Endothelial cell of umbilical vein (primary cell): ENCODE data around the gene ANKLE2. TPM values are rescaled to one million over a fixed set of nuclear protein-coding genes. Genes with fewer than 3 reads are reported as not detected.

Experiments used
- BruUV-seq: library from RNA; stranded (reverse); fragments of 400-500 nt; replicated peaks from 2 replicates; lab custom pipeline; 2021; lab: Mats Ljungman, UMichigan
- CTCF ChIA-PET: fragments of 300-600, 350-600 bp; sonication (Branson Sonifier 250); formaldehyde crosslinking; loops from one replicate; lab custom pipeline; 2021; ENCODE audit warnings: antibody characterized with exemption, inconsistent platforms; lab: Charles Lee
- POLR2A ChIA-PET: fragments of 300-600, 350-600 bp; sonication (Branson Sonifier 250); formaldehyde crosslinking; loops from one replicate; lab custom pipeline; 2021; ENCODE audit warnings: antibody characterized with exemption, inconsistent platforms; lab: Charles Lee
- DNase-seq: peaks from one replicate; pipeline ENCODE4 v3.0.0-alpha.2; 2011; ENCODE audit warnings: low read depth, low spot score
- FAIRE-seq: peaks from 2 replicates; lab custom pipeline; 2011; peaks lifted over from hg19 to GRCh38; lab: Jason Lieb, UNC
- H2AFZ ChIP-seq: 2 replicates; pipeline ENCODE4 v1.6.0; 2012; ENCODE audit warnings: low read depth, low read length, control low read depth, inconsistent platforms
- H3K27ac ChIP-seq: 2 replicates; pipeline ENCODE4 v1.5.1; 2011; ENCODE audit warnings: low read depth, mild to moderate bottlenecking, control low read depth, low read length, moderate library complexity; ENCODE audit not compliant: insufficient read depth
- H3K27me3 ChIP-seq, 2 experiments: 2 replicates each; pipeline versions ENCODE4 v1.6.0 to v1.6.1; 2011; ENCODE audit warnings: low read length in 2 of 2, mixed read lengths in 1 of 2; ENCODE audit not compliant: control insufficient read depth in 2 of 2, insufficient read depth in 2 of 2
- H3K36me3 ChIP-seq, 2 experiments: 2 replicates in 1 of 2; 3 replicates in 1 of 2; pipeline ENCODE4 v1.5.1; 2011; ENCODE audit warnings: low read length in 2 of 2, mild to moderate bottlenecking in 1 of 2, moderate library complexity in 1 of 2; ENCODE audit not compliant: control insufficient read depth in 2 of 2, insufficient read depth in 2 of 2; ENCODE audit errors: extremely low read depth in 1 of 2
- H3K4me1 ChIP-seq: 3 replicates; pipeline ENCODE4 v1.5.1; 2011; ENCODE audit warnings: mild to moderate bottlenecking, low read length; ENCODE audit not compliant: control insufficient read depth, insufficient read depth; ENCODE audit errors: extremely low read depth
- H3K4me2 ChIP-seq: 2 replicates; pipeline ENCODE4 v1.6.1; 2011; ENCODE audit warnings: low read length, control low read depth, mixed read lengths; ENCODE audit not compliant: insufficient read depth
- H3K4me3 ChIP-seq, 3 experiments: fragments of 200-600 bp in 1 of 3; sonication (generic), shearing (Covaris generic) in 1 of 3; replicated peaks in 1 of 3; 2 replicates each; pipeline ENCODE4 v1.5.1; 2011 to 2016; ENCODE audit warnings: control low read depth in 3 of 3, low read length in 3 of 3, mild to moderate bottlenecking in 2 of 3, inconsistent platforms in 1 of 3, low read depth in 1 of 3, moderate library complexity in 1 of 3; ENCODE audit not compliant: insufficient read depth in 1 of 3
- H3K79me2 ChIP-seq: 2 replicates; pipeline ENCODE4 v1.6.0; 2012; ENCODE audit warnings: low read length, inconsistent platforms; ENCODE audit not compliant: control insufficient read depth, insufficient read depth
- H3K9ac ChIP-seq: replicated peaks from 2 replicates; pipeline ENCODE3; 2011; ENCODE audit warnings: low read length, control low read depth; ENCODE audit not compliant: insufficient read depth; ENCODE audit errors: extremely low read depth
- H3K9me1 ChIP-seq: replicated peaks from 3 replicates; pipeline ENCODE4 v1.6.0; 2011; ENCODE audit warnings: mild to moderate bottlenecking, low read length; ENCODE audit not compliant: control insufficient read depth, insufficient read depth; ENCODE audit errors: extremely low read depth
- H3K9me3 ChIP-seq: replicated peaks from 2 replicates; pipeline ENCODE4 v1.5.1; 2012; ENCODE audit warnings: low read length, inconsistent platforms; ENCODE audit not compliant: control insufficient read depth, insufficient read depth
- H4K20me1 ChIP-seq: replicated peaks from 2 replicates; pipeline ENCODE3; 2011; ENCODE audit warnings: mild to moderate bottlenecking, low read length; ENCODE audit not compliant: control insufficient read depth, insufficient read depth; ENCODE audit errors: extremely low read depth
- CTCF ChIP-seq, 2 donors: IDR thresholded peaks; 1 replicate in 1 of 2; 2 replicates in 1 of 2; pipeline ENCODE4 v1.5.1; 2011; ENCODE audit warnings: low read length in 2 of 2, mild to moderate bottlenecking in 2 of 2, moderate library complexity in 2 of 2, control low read depth in 1 of 2, inconsistent platforms in 1 of 2, low read depth in 1 of 2; ENCODE audit not compliant: insufficient read depth in 1 of 2; ENCODE audit errors: extremely low read depth in 1 of 2
- EZH2 ChIP-seq: IDR thresholded peaks from 2 replicates; pipeline ENCODE4 v1.6.1; 2012; ENCODE audit warnings: borderline replicate concordance, low read depth, mild to moderate bottlenecking, moderate library complexity, low read length, inconsistent platforms; ENCODE audit not compliant: severe bottlenecking
- FOS ChIP-seq: IDR thresholded peaks from 2 replicates; pipeline ENCODE4 v1.6.1; 2011; ENCODE audit warnings: mild to moderate bottlenecking, low read length, moderate library complexity, borderline replicate concordance; ENCODE audit not compliant: insufficient read depth
- GATA2 ChIP-seq: IDR thresholded peaks from 2 replicates; pipeline ENCODE4 v1.7.0; 2011; ENCODE audit warnings: low read depth, mild to moderate bottlenecking, moderate library complexity, mixed read lengths, low read length; ENCODE audit not compliant: insufficient read length, insufficient read depth
- JUN ChIP-seq: IDR thresholded peaks from 2 replicates; pipeline ENCODE4 v1.6.1; 2011; ENCODE audit warnings: borderline replicate concordance, low read depth; ENCODE audit not compliant: insufficient read length, insufficient read depth
- MYC ChIP-seq: IDR thresholded peaks from one replicate; pipeline ENCODE4 v1.6.1; 2011; ENCODE audit warnings: mild to moderate bottlenecking, low read depth, low read length
- dilution Hi-C: fragments of 300-500 bp; cut with MboI; formaldehyde crosslinking; loops from one replicate; pipeline ENCODE4 v1.15.0; 2019; ENCODE audit warnings: low sequenced_read_pairs; ENCODE audit not compliant: extremely low pct_ligation_motif_present
- intact Hi-C: fragments of 100-400 bp; cut with micrococcal nuclease; formaldehyde crosslinking; loops from one replicate; pipeline ENCODE4 v1.10.0; 2022
- polyA plus RNA-seq, 4 experiments: library from polyadenylated mRNA; depleted of rRNA in 3 of 4; stranded (reverse) in 3 of 4; unstranded in 1 of 4; fragments of >200 nt; gene quantifications; 2 replicates each; pipeline versions ENCODE4 v1.2.1 to v1.2.3, GENCODE V29; 2011 to 2012; ENCODE audit warnings: missing spikeins in 1 of 4
- total RNA-seq: library from RNA; stranded (reverse); gene quantifications from 2 replicates; pipeline ENCODE4 v1.2.3, GENCODE V29; 2021

The ANKLE2 gene
- total and polyA plus RNA-seq, 2 donors (not counting 3 experiments of a cell fraction or from before 2014, with no cell fraction given) = 75.8 to 112 TPM

GRCh38 chr12:132773077-132773955 is 11.7 kb upstream of the ANKLE2 start:
- no peak overlapping the region for H2AFZ ChIP-seq
- no peak overlapping the region for H3K9ac ChIP-seq
- no peaks in the 10 kb centered on the region for H3K9me1 ChIP-seq
- no peaks in the 10 kb centered on the region for H4K20me1 ChIP-seq
- TF ChIP-seq MYC = no peak
- no peak for TF ChIP-seq JUN
- no peak for TF ChIP-seq EZH2
- TF ChIP-seq FOS = no peak
- TF ChIP-seq CTCF (IDR thresholded peaks at IDR 0.05; ENCODE audit: extremely low read depth in 1 of 2, insufficient read depth in 1 of 2, low read depth in 1 of 2, low read length in 2 of 2) = no peak
- no peak for TF ChIP-seq GATA2
- H3K9me3 ChIP-seq = no peaks in the 10 kb centered on the region
- peaks cover 26 to 47% of the 10 kb centered on the region in 2 experiments for H3K36me3 ChIP-seq
- no peak for DNase-seq
- H3K4me3 ChIP-seq = no peak overlapping the region
- CTCF ChIA-PET = no interaction called here
- no peak overlapping the region for H3K4me2 ChIP-seq
- no peak for FAIRE-seq
- intact Hi-C loops = no loop called here
- POLR2A ChIA-PET = no interaction called here
- no peaks in the 10 kb centered on the region for H3K27me3 ChIP-seq
- dilution Hi-C loops = no loop called here
- H3K79me2 ChIP-seq = no peaks in the 10 kb centered on the region
- no peak overlapping the region for H3K27ac ChIP-seq
- BruUV-seq = no TSS peak
- no peaks in the 10 kb centered on the region for H3K4me1 ChIP-seq
